ENCODE results near the gene PHLPP2. TPM values are rescaled to one million over a fixed set of nuclear protein-coding genes. Genes with fewer than 3 reads are reported as not detected.
"Not testable (repeated sequence)": the region's sequence is repeated elsewhere in the genome, so short reads cannot be mapped to it uniquely, and the experiment has no call there.

Gene PHLPP2
- total RNA-seq, 1 donor = 12.7 TPM

DNA sequence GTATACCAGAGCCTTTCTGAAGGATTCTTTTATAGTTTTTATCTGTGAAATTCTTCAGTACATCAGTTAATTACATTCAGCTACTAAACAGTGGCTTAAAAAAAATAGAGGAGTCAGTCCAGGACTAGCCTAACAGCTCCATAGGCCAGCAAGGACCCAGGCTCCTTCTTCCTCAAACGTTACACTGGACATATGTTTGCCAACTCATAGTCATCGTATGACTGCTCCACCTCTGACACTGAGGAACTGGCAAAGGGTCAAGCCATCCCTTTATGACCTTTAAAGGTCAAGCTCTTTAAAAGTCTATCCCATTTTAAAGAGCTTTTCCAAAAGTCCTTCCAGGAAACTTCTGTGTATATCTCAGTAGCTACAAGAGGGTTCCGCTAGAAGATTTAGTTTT, 36.6 kb downstream of the PHLPP2 start:
- Histone ChIP-seq H3K9me3 (ENCODE audit: low read depth, low read length) (no peaks in the 10 kb centered on the region), H2AFZ (ENCODE audit: low read length) (no peak overlapping the region), H3K27ac (ENCODE audit: low read depth, low read length) (no peak overlapping the region), H3K4me2 (ENCODE audit: insufficient read depth, low read length) (no peak overlapping the region), H4K20me1 (ENCODE audit: insufficient read depth, low read length) (no peaks in the 10 kb centered on the region), H3K4me3 (ENCODE audit: insufficient read depth, low read length) (no peak overlapping the region), H3K36me3 (ENCODE audit: insufficient read depth, low read length) (peaks cover 21% of the 10 kb centered on the region), H3K27me3 (ENCODE audit: insufficient read depth, low read length) (no peaks in the 10 kb centered on the region), H3K4me1 (ENCODE audit: insufficient read depth, low read length) (no peaks in the 10 kb centered on the region), H3K79me2 (ENCODE audit: insufficient read depth, low read length) (no peaks in the 10 kb centered on the region)
- no peak for TF ChIP-seq CTCF (IDR thresholded peaks at IDR 0.05; ENCODE audit: extremely low read depth, low read depth, low read length)
- DNase-seq (ENCODE audit: insufficient read length, low spot score, missing footprints) = no peak

- not testable (repeated sequence) for H3K4me1 ChIP-seq (ENCODE audit: insufficient read depth, low read length); H3K4me3 ChIP-seq (ENCODE audit: insufficient read depth, low read length); H3K4me2 ChIP-seq (ENCODE audit: insufficient read depth, low read length); H3K79me2 ChIP-seq (ENCODE audit: insufficient read depth, low read length); H2AFZ ChIP-seq (ENCODE audit: low read length); DNase-seq (ENCODE audit: insufficient read length, low spot score, missing footprints); H4K20me1 ChIP-seq (ENCODE audit: insufficient read depth, low read length); H3K27me3 ChIP-seq (ENCODE audit: insufficient read depth, low read length); H3K9me3 ChIP-seq (ENCODE audit: low read depth, low read length); H3K27ac ChIP-seq (ENCODE audit: low read depth, low read length)
- H3K36me3 ChIP-seq (ENCODE audit: insufficient read depth, low read length) = peaks cover 21% of the 10 kb centered on the region
These were observed 40.2 kb downstream of the PHLPP2 start for GRCh38 chr16:71684280-71684679.

DNA sequence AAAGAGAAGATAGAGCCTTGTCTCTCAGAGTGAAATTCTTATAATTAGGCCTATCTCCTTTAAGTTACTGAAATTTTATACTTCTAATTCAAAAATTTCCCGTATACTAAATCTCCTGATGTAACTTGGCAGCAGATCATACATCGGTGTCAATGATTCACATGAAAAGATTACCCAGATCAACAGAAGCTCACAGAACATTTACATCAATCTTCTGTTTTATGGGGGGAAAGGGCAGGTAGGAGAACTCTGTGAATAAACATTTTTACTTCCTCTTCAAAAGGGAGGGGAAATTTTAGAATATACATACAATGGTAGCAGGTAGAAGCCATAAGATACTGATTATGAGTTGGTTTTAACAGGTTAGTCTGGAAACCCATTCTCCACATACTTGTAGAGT, 43.1 kb downstream of the PHLPP2 start:
- H3K27ac ChIP-seq (ENCODE audit: low read depth, low read length) = no peak overlapping the region
- no peak overlapping the region for H2AFZ ChIP-seq (ENCODE audit: low read length)
- no peak overlapping the region for H3K4me3 ChIP-seq (ENCODE audit: insufficient read depth, low read length)
- no peaks in the 10 kb centered on the region for H3K9me3 ChIP-seq (ENCODE audit: low read depth, low read length)
- no peaks in the 10 kb centered on the region for H4K20me1 ChIP-seq (ENCODE audit: insufficient read depth, low read length)
- H3K27me3 ChIP-seq (ENCODE audit: insufficient read depth, low read length) = no peaks in the 10 kb centered on the region
- H3K79me2 ChIP-seq (ENCODE audit: insufficient read depth, low read length) = no peaks in the 10 kb centered on the region
- H3K4me1 ChIP-seq (ENCODE audit: insufficient read depth, low read length) = no peaks in the 10 kb centered on the region
- no peak for TF ChIP-seq CTCF (IDR thresholded peaks at IDR 0.05; ENCODE audit: extremely low read depth, low read depth, low read length)
- no peak overlapping the region for H3K4me2 ChIP-seq (ENCODE audit: insufficient read depth, low read length)
- no peak for DNase-seq (ENCODE audit: insufficient read length, low spot score, missing footprints)
- peaks cover 30% of the 10 kb centered on the region for H3K36me3 ChIP-seq (ENCODE audit: insufficient read depth, low read length)

DNA sequence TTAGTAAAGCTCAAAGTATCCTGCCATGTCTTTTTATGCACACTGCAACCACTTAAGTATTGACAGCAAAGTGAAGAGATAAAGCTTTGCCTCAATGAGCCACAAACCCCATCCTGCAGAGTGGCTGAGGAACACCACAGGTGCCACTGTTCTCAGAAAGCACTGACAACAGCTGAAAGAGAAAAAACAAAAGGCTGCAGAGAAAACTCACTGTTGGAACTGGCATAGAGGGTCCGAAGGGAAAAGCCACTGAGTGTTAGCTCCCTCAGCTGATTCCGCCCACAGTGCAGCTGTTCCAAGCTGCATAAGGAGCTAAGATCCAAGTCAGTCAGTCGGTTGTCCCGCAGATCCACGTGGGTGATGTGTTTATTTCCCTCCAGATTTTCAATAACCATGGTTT, 48.3 kb downstream of the PHLPP2 start:
- no peak for DNase-seq (ENCODE audit: insufficient read length, low spot score, missing footprints)
- no peaks in the 10 kb centered on the region for H3K9me3 ChIP-seq (ENCODE audit: low read depth, low read length)
- no peaks in the 10 kb centered on the region for H3K79me2 ChIP-seq (ENCODE audit: insufficient read depth, low read length)
- H3K27me3 ChIP-seq (ENCODE audit: insufficient read depth, low read length) = no peaks in the 10 kb centered on the region
- H3K4me2 ChIP-seq (ENCODE audit: insufficient read depth, low read length) = no peak overlapping the region
- no peaks in the 10 kb centered on the region for H4K20me1 ChIP-seq (ENCODE audit: insufficient read depth, low read length)
- no peak overlapping the region for H3K4me3 ChIP-seq (ENCODE audit: insufficient read depth, low read length)
- peaks cover 3% of the 10 kb centered on the region for H3K4me1 ChIP-seq (ENCODE audit: insufficient read depth, low read length)
- H2AFZ ChIP-seq (ENCODE audit: low read length) = no peak overlapping the region
- no peak for TF ChIP-seq CTCF (IDR thresholded peaks at IDR 0.05; ENCODE audit: extremely low read depth, low read depth, low read length)
- peaks cover 45% of the 10 kb centered on the region for H3K36me3 ChIP-seq (ENCODE audit: insufficient read depth, low read length)
- H3K27ac ChIP-seq (ENCODE audit: low read depth, low read length) = no peak overlapping the region

All from osteoblast (primary cell).